HL-60/S4 treated with retinoic acid at 250 ng/mL for 4 days and 3 days (cell line): ENCODE results near the gene TMEM181.
"Not testable (repeated sequence)": the region's sequence is repeated elsewhere in the genome, so short reads cannot be mapped to it uniquely, and the experiment has no call there.

Experiments used
- in situ Hi-C: fragments of 300-500 bp; cut with MboI; formaldehyde crosslinking; loops from 2 replicates; pipeline ENCODE4 v1.7.0; 2022; ENCODE audit warnings: low sequenced_read_pairs

Gene TMEM181

DNA sequence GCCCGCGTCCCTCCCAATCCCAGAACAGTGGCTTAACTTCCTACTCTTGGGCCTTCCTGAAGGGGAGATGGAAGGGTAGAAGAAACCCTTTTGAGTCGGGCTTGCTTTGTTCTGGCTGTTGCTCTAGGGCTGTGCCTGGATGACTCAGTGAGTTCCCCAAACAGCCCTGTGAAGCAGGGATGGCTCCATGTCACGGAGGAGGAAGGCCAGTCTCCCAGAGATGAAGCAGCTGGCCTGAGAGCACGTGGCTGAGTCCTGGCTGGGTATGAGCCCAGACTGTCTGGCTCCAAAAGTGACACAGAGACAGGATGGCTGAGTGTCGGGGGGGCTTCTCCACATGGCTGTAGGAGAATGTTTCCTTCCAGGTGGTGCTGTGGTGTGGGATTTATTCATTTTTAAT is 94.6 kb downstream of the TMEM181 start:
- in situ Hi-C loops = no loop called here

- in situ Hi-C loops = no loop called here
Observed at GRCh38 chr6:158654960-158655489, 95.1 kb downstream of the TMEM181 start.

GRCh38 chr6:158655569-158656450 is 95.9 kb downstream of the TMEM181 start:
- in situ Hi-C loops = no loop called here

- in situ Hi-C loops = not testable (repeated sequence)
Observed at GRCh38 chr6:158656986-158657385, 97.1 kb downstream of the TMEM181 start.

DNA sequence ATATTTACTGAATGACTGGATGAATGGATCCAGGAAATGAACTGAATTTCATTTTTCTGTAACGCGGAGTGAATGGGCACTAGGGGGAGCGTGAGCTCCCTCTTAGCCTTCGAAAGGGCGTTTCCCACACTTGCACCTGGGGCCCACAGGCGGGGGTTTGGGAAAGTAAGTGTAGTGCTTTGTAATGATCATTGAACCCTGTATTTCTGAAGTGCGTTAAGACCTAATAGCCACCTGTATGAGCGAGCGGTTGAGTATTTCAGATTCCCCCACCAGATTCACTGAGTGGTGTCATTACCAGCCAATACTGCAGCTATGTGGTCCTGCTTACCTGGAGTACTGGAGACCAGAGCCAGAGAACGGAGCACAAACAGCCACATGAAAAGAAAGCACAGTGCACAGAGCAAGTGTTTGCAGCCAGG is 100.5 kb downstream of the TMEM181 start:
- in situ Hi-C loops = no loop called here

GRCh38 chr6:158661156-158661685 is 101.3 kb downstream of the TMEM181 start:
- in situ Hi-C loops = no loop called here

GRCh38 chr6:158662607-158662953 is 102.7 kb downstream of the TMEM181 start:
- in situ Hi-C loops = no loop called here

GRCh38 chr6:158662954-158663624 is 103.2 kb downstream of the TMEM181 start:
- in situ Hi-C loops = no loop called here

DNA sequence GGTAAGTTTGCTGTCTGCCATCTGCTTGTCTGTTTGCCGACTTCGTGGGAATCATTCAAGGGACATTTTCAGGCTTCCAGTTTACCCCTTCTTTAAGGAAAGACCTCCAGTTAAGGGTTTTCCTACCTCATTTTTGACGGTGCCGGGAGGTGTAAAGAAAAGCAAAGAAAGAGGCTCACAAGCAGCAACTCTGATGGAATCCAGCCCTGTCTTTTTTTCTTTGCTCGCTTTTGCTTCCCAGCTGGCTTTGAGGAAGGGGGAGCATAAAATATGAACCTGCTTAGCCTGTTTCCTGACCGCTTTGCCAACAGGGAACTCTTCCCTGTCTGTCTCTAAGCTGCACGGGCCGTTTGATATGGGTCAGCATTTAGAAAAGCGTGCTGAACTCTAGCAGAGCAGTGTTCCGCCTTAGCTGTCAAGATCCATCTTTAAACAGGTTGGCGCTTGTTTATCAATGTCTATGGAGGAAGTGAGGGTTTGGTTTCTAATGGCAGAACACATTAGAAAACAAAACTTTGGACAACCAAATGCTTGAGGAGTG is 103.8 kb downstream of the TMEM181 start:
- in situ Hi-C loops = no loop called here

- in situ Hi-C loops = no loop called here
Observed at GRCh38 chr6:158665332-158665731, 105.4 kb downstream of the TMEM181 start.

- in situ Hi-C loops = no loop called here
Observed at GRCh38 chr6:158666628-158667359, 106.9 kb downstream of the TMEM181 start.

- in situ Hi-C loops = no loop called here
Observed at GRCh38 chr6:158667360-158667981, 107.6 kb downstream of the TMEM181 start.

DNA sequence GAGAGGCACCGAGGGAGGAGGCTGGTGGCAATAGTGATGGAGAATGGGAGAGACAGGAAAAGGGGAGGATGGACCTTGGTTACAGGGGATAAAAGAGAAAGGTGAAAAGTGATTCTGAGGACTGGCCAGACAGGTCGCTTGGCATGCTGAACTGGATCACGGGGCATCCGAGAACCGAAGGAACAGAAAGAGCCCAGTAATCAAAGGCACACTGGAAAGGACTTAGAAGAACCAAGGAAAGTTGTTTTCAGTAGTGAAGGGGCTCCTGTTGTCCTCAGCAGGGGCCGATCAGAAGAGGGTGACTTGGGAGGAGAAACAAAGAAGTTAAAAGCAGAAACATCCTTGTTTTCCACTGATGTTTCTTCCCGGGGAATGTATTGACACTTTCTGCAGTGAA is 108.8 kb downstream of the TMEM181 start:
- in situ Hi-C loops = no loop called here

- in situ Hi-C loops = no loop called here
Observed at GRCh38 chr6:158669145-158670035, 109.5 kb downstream of the TMEM181 start.

DNA sequence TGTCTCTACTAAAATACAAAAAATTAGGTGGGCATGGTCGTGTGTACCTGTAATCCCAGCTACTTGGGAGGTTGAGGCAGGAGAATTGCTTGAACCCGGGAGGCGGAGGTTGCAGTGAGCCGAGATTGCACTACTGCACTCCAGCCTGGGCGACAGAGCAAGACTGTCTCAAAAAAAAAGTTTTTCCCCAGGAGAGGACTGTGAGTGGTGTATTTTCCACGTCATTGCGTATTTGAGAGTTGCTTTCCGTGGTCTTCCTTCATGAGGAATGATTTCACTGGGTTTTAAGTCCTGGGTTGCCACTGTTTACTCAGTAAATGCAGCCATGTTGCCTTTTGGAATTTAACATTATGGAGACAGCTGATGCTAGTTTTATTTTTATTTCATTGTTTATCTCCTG is 112.2 kb downstream of the TMEM181 start:
- in situ Hi-C loops = not testable (repeated sequence)

DNA sequence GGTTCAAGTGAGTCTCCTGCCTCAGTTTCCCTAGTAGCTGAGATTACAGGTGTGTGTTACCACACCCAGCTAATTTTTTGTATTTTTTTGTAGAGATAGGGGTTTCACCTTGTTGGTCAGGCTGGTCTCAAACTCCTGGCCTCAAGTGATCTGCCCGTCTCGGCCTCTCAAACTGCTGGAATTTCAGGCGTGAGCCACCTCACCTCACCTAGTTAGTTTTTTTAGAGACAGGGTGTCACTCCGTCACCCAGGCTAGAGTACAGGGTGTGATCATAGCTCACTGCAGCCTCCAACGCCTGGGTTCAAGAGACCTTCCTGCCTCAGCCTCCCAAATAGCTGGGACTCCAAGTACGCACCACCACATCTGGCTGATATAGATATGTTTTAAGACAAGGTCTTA is 112.8 kb downstream of the TMEM181 start:
- in situ Hi-C loops = no loop called here

DNA sequence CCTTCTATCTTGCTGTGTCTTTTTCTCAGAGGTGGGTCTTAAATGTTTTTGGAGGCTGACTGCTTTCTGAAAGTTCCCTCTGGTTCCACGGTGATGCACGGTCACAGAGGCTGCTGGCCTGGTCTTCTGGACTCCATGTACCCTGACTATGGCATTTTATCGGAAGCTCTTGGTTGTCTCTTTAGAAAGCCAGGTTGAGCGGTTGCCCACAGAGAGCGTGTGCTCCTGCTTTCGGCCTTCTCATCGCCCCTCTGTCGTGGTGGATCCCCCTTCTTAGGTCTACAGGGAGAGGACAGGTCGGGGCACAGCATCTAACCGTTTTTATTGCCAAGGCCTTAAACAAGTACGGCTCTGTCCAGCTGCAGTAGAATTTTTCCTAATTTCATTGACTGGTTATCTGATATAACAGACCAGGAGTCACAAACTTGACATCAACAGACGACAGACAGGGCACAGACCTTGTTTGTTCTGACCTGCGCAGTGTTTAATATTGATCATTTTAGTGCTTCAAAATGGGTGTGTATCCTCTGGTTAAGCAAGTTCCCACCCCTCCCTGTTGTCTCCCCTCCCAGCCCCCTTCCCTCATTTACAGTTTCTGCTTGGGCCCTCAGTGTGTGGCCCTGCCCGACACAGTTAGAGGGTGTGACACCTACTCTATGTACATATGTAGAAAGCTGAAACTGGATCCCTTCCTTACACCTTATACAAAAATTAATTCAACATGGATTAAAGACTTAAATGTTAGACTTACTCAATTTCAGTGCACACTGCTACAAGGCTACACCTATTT is 114.6 kb downstream of the TMEM181 start:
- in situ Hi-C loops = no loop called here

DNA sequence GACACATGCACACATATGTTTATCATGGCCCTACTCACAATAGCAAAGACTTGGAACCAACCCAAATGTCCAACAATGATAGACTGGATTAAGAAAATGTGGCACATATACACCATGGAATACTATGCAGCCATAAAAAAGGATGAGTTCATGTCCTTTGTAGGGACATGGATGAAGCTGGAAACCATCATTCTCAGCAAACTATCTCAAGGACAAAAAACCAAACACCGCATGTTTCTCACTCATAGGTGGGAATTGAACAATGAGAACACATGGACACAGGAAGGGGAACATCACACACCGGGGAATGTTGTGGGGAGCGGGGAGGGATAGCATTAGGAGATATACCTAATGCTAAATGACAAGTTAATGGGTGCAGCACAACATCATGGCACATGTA is 117.2 kb downstream of the TMEM181 start:
- in situ Hi-C loops = not testable (repeated sequence)
